Activated T-helper 17 cell treated with anti-CD3 and anti-CD28 coated beads, Interleukin-2, amount 50 U/mL, for 72 hours (primary cell): ENCODE data around the gene OR1S2. TPM values are rescaled to one million over a fixed set of nuclear protein-coding genes. Genes with fewer than 3 reads are reported as not detected.

ENCODE experiments used
- ATAC-seq: fragments of 150-1000 bp; cut with Tn5 transposase; replicated peaks from 2 replicates; pipeline ENCODE4 v1.10.0; 2021; ENCODE audit warnings: mild to moderate bottlenecking, moderate library complexity
- H3K27ac Mint-ChIP-seq: one replicate; pipeline ENCODE4 v1.8.0; 2022; ENCODE audit warnings: mixed read lengths
- H3K27me3 Mint-ChIP-seq: one replicate; pipeline ENCODE4 v1.8.0; 2022; ENCODE audit warnings: mixed read lengths
- H3K36me3 Mint-ChIP-seq: one replicate; pipeline ENCODE4 v1.8.0; 2022; ENCODE audit warnings: low read depth, mild to moderate bottlenecking, mixed read lengths
- H3K4me1 Mint-ChIP-seq: one replicate; pipeline ENCODE4 v1.8.0; 2022; ENCODE audit warnings: mixed read lengths
- H3K4me3 Mint-ChIP-seq: one replicate; pipeline ENCODE4 v1.8.0; 2022; ENCODE audit warnings: mild to moderate bottlenecking, mixed read lengths
- H3K9me3 Mint-ChIP-seq: one replicate; pipeline ENCODE4 v1.8.0; 2022; ENCODE audit warnings: mixed read lengths
- total RNA-seq, 2 donors: library from RNA; stranded (reverse); gene quantifications; one replicate each; pipeline ENCODE4 v1.2.3, GENCODE V29; 2022

Gene OR1S2
- total RNA-seq, 2 donors from 2014 or later, result not detected

DNA sequence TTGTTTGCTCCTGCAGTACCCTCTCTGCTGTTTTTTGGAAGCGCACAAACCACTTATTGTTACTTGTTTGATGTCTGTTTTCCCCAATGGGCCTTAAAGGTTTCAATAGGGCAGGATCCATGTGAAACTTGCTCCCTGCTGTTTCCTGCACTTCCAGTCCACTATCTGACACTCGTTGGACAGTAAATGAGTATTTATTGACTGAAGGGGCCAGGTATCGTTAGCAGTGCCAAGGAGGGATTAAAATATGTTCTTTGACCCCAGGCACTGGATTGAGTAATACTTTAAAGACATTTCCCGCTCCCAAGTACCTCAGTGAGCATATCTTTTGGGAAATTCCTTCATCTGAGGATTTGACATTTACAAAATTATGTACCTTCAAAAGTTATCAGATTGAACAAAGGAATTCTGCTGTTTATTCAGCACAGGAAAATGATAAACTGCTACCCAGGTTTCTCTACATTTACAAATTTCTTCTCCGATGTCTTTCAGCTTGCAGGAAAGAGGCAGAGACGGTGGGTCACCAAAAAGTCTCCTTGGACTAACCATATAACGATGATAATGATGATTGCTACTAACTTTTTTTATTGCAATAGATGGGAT, 38.3 kb downstream of the OR1S2 start:
- H3K27ac Mint-ChIP-seq, result no peak overlapping the region
- no peak for ATAC-seq
- no peaks in the 10 kb centered on the region for H3K4me1 Mint-ChIP-seq
- H3K4me3 Mint-ChIP-seq, result no peak overlapping the region
- H3K27me3 Mint-ChIP-seq, result peaks cover 12% of the 10 kb centered on the region
- H3K36me3 Mint-ChIP-seq, result no peaks in the 10 kb centered on the region
- H3K9me3 Mint-ChIP-seq, result peaks cover 3% of the 10 kb centered on the region

DNA sequence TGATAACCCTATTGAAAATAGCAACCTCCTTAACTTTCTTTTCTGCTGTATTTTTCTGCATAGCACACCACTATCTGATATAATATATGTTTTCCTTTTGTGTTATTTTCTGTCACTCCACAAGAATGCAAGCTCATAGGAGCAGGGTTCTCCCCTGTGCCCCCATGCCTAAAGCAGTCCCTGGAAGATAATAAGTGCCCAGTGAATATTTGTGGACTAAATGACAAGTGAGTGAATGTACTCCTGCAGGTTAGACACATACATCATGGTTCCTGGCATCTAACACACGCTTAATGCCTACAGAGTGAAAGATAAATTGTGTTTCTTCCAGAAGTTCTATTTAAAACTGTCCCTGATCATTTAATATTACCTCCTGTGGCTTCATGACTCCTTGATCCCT, 39.0 kb downstream of the OR1S2 start:
- no peaks in the 10 kb centered on the region for H3K9me3 Mint-ChIP-seq
- H3K4me1 Mint-ChIP-seq, result no peaks in the 10 kb centered on the region
- H3K4me3 Mint-ChIP-seq, result no peak overlapping the region
- H3K36me3 Mint-ChIP-seq, result no peaks in the 10 kb centered on the region
- H3K27ac Mint-ChIP-seq, result no peak overlapping the region
- H3K27me3 Mint-ChIP-seq, result peaks cover 12% of the 10 kb centered on the region
- ATAC-seq, result no peak

DNA sequence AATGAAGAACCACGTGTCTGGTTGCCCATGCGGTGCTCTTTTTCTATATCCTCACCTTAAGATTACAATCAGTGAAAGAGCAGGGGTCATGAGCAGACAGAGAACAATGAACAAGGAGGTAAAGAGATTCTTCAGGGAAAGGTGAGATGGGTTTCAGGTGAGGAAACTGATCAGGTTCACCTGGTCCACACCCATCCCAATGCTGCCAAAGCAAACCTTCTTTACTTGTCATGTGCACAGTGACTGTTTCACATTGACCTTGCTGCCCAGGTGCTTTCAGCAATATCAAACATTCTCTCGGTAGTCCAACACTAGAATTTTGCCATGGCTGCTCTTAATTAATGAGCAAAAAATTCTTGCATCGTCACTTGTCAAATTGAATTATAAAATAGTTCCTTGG, 39.6 kb downstream of the OR1S2 start:
- no peak overlapping the region for H3K4me3 Mint-ChIP-seq

More for the DNA sequence above, 39.6 kb downstream of the OR1S2 start:
- Mint-ChIP-seq H3K9me3 (no peaks in the 10 kb centered on the region), H3K36me3 (no peaks in the 10 kb centered on the region), H3K4me1 (no peaks in the 10 kb centered on the region), H3K27me3 (peaks cover 12% of the 10 kb centered on the region), H3K27ac (no peak overlapping the region)
- ATAC-seq, result no peak

Other genes starting within 250 kb of the OR1S2 start
- under 1 TPM in 1 of 2 donors, not detected in 1; 0.61 TPM for gene OR9Q1, start 180.3 kb downstream of the OR1S2 start, total RNA-seq
- gene OR6Q1, start 173.2 kb downstream of the OR1S2 start, total RNA-seq, result under 1 TPM in 1 of 2 donors, not detected in 1; 0.26 TPM
- not detected for gene OR9I1, start 78.6 kb downstream of the OR1S2 start, total RNA-seq
- gene OR9Q2, start 15.1 kb downstream of the OR1S2 start, total RNA-seq, result under 1 TPM; 0.06 to 0.29 TPM
- gene OR1S1, start 8.6 kb upstream of the OR1S2 start, total RNA-seq, result not detected
- gene OR10Q1, start 24.8 kb upstream of the OR1S2 start, total RNA-seq, result not detected
- not detected for gene OR10W1, start 64.1 kb upstream of the OR1S2 start, total RNA-seq
- not detected for gene OR5B17, start 154.9 kb upstream of the OR1S2 start, total RNA-seq
- not detected for gene OR5B3, start 202.7 kb upstream of the OR1S2 start, total RNA-seq
- gene OR5B2, start 224.0 kb upstream of the OR1S2 start, total RNA-seq, result under 1 TPM in 1 of 2 donors, not detected in 1; 0.45 TPM
- gene OR5B12, start 238.1 kb upstream of the OR1S2 start, total RNA-seq, result under 1 TPM in 1 of 2 donors, not detected in 1; 0.53 TPM